CD4-positive, CD25-positive, alpha-beta regulatory T cell (primary cell): ENCODE data around the gene SKAP2. TPM values are rescaled to one million over a fixed set of nuclear protein-coding genes. Genes with fewer than 3 reads are reported as not detected.

Source experiments
- ATAC-seq, 2 donors: fragments of 150-1000 bp; cut with Tn5 transposase; one replicate each; pipeline ENCODE4 v1.10.0; 2021; ENCODE audit warnings: low read depth in 2 of 2, moderate number of reproducible peaks in 2 of 2, moderate library complexity in 1 of 2
- DNase-seq, 3 donors: peaks; one replicate each; pipeline versions ENCODE4 v3.0.0 to v3.0.0-alpha.2; 2012 to 2022; ENCODE audit warnings: mixed read lengths in 1 of 3
- H3K27ac ChIP-seq: one replicate; pipeline ENCODE4 v1.7.0; 2013; ENCODE audit warnings: mild to moderate bottlenecking, low read length; ENCODE audit not compliant: insufficient read depth, poor library complexity, severe bottlenecking
- H3K27me3 ChIP-seq: one replicate; pipeline ENCODE4 v1.7.0; 2013; ENCODE audit warnings: low read length; ENCODE audit not compliant: control insufficient read depth, insufficient read depth
- H3K36me3 ChIP-seq: one replicate; pipeline ENCODE4 v1.7.0; 2013; ENCODE audit warnings: mild to moderate bottlenecking, low read length, moderate library complexity; ENCODE audit not compliant: control insufficient read depth, insufficient read depth
- H3K4me1 ChIP-seq: 2 replicates; pipeline ENCODE4 v1.7.0; 2013; ENCODE audit warnings: mild to moderate bottlenecking, low read length; ENCODE audit not compliant: insufficient read depth, control insufficient read depth, poor library complexity, severe bottlenecking
- H3K4me3 ChIP-seq: one replicate; pipeline ENCODE4 v1.7.0; 2013; ENCODE audit warnings: low read depth, mild to moderate bottlenecking, low read length, moderate library complexity
- H3K9me3 ChIP-seq, 2 experiments: 1 replicate in 1 of 2; 2 replicates in 1 of 2; pipeline ENCODE4 v1.7.0; 2013; ENCODE audit warnings: low read length in 2 of 2, mild to moderate bottlenecking in 1 of 2, moderate library complexity in 1 of 2; ENCODE audit not compliant: control insufficient read depth in 2 of 2
- H3K27ac Mint-ChIP-seq, 3 donors: one replicate each; pipeline ENCODE4 v1.8.0; 2020 to 2022; ENCODE audit warnings: mild to moderate bottlenecking in 3 of 3, mixed read lengths in 3 of 3, moderate library complexity in 2 of 3
- H3K27me3 Mint-ChIP-seq: one replicate; pipeline ENCODE4 v1.8.0; 2022; ENCODE audit warnings: mild to moderate bottlenecking, mixed read lengths
- H3K36me3 Mint-ChIP-seq: one replicate; pipeline ENCODE4 v1.8.0; 2020; ENCODE audit warnings: mixed read lengths
- H3K4me1 Mint-ChIP-seq, 4 donors: one replicate each; pipeline ENCODE4 v1.8.0; 2020 to 2022; ENCODE audit warnings: mixed read lengths in 4 of 4, mild to moderate bottlenecking in 1 of 4
- H3K4me3 Mint-ChIP-seq, 4 donors: one replicate each; pipeline ENCODE4 v1.8.0; 2020 to 2022; ENCODE audit warnings: mild to moderate bottlenecking in 4 of 4, mixed read lengths in 4 of 4, moderate library complexity in 3 of 4
- H3K9me3 Mint-ChIP-seq, 7 donors: one replicate each; pipeline ENCODE4 v1.8.0; 2020 to 2022; ENCODE audit warnings: mixed read lengths in 7 of 7, mild to moderate bottlenecking in 3 of 7, moderate library complexity in 2 of 7
- polyA plus RNA-seq, 4 donors: library from polyadenylated mRNA; unstranded; fragments of 300-500 nt; fragmentation: Illumina TruSeq; gene quantifications; one replicate each; pipeline ENCODE4 v1.2.3, GENCODE V29; 2021
- total RNA-seq: library from RNA; stranded (reverse); gene quantifications from one replicate; pipeline ENCODE4 v1.2.3, GENCODE V29; 2022

SKAP2 gene
- total and polyA plus RNA-seq, 5 donors from 2014 or later = 20.6 to 47.2 (median 28.8) TPM

- DNase-seq (no peak), ATAC-seq (no peak)
- Histone ChIP-seq H3K27me3 (no peaks in the 10 kb centered on the region), H3K9me3 (no peaks in the 10 kb centered on the region), H3K27ac (no peak overlapping the region), H3K36me3 (no peaks in the 10 kb centered on the region), H3K4me3 (no peak overlapping the region), H3K4me1 (no peaks in the 10 kb centered on the region)
- Mint-ChIP-seq H3K4me3 (no peak overlapping the region), H3K27ac (no peak overlapping the region), H3K9me3 (peaks cover 0 to 3% (median 0%) of the 10 kb centered on the region in 7 donors), H3K27me3 (peaks cover 4% of the 10 kb centered on the region), H3K4me1 (peaks cover 0 to 6% (median 0%) of the 10 kb centered on the region in 4 donors), H3K36me3 (no peaks in the 10 kb centered on the region)
These were observed 237.7 kb downstream of the SKAP2 start for GRCh38 chr7:26626687-26627086.

GRCh38 chr7:26626156-26626555 is 238.2 kb downstream of the SKAP2 start:
- Histone ChIP-seq H3K4me3 (no peak overlapping the region), H3K27me3 (no peaks in the 10 kb centered on the region), H3K9me3 (no peaks in the 10 kb centered on the region), H3K4me1 (no peaks in the 10 kb centered on the region), H3K27ac (no peak overlapping the region), H3K36me3 (no peaks in the 10 kb centered on the region)
- Mint-ChIP-seq H3K27ac (no peak overlapping the region), H3K27me3 (peaks cover under 1% of the 10 kb centered on the region), H3K36me3 (no peaks in the 10 kb centered on the region), H3K4me1 (peaks cover 0 to under 1% (median 0%) of the 10 kb centered on the region in 4 donors), H3K4me3 (no peak overlapping the region), H3K9me3 (no peaks in the 10 kb centered on the region)
- no peak for DNase-seq
- no peak for ATAC-seq

- H3K27me3 Mint-ChIP-seq = no peaks in the 10 kb centered on the region
- no peak for DNase-seq
These were observed 239.1 kb downstream of the SKAP2 start for GRCh38 chr7:26625286-26625685.

GRCh38 chr7:26624839-26625238 is 239.6 kb downstream of the SKAP2 start:
- Histone ChIP-seq H3K4me3 (no peak overlapping the region), H3K36me3 (no peaks in the 10 kb centered on the region), H3K27me3 (no peaks in the 10 kb centered on the region), H3K9me3 (no peaks in the 10 kb centered on the region), H3K27ac (no peak overlapping the region), H3K4me1 (no peaks in the 10 kb centered on the region)
- Mint-ChIP-seq H3K9me3 (peaks cover 0 to 2% (median 0%) of the 10 kb centered on the region in 7 donors), H3K4me1 (no peaks in the 10 kb centered on the region), H3K4me3 (no peak overlapping the region), H3K27ac (no peak overlapping the region), H3K36me3 (no peaks in the 10 kb centered on the region), H3K27me3 (no peaks in the 10 kb centered on the region)
- ATAC-seq = no peak
- no peak for DNase-seq

More at GRCh38 chr7:26625286-26625685, 239.1 kb downstream of the SKAP2 start:
- Histone ChIP-seq H3K4me3 (no peak overlapping the region), H3K27ac (no peak overlapping the region), H3K4me1 (no peaks in the 10 kb centered on the region), H3K9me3 (no peaks in the 10 kb centered on the region), H3K36me3 (no peaks in the 10 kb centered on the region), H3K27me3 (no peaks in the 10 kb centered on the region)
- no peak overlapping the region for H3K4me3 Mint-ChIP-seq
- H3K27ac Mint-ChIP-seq = no peak overlapping the region
- no peak for ATAC-seq
- no peaks in the 10 kb centered on the region for H3K36me3 Mint-ChIP-seq
- no peaks in the 10 kb centered on the region for H3K9me3 Mint-ChIP-seq
- no peaks in the 10 kb centered on the region for H3K4me1 Mint-ChIP-seq

GRCh38 chr7:26624431-26624830 is 240.0 kb downstream of the SKAP2 start:
- Histone ChIP-seq H3K27ac (no peak overlapping the region), H3K36me3 (no peaks in the 10 kb centered on the region), H3K4me1 (no peaks in the 10 kb centered on the region), H3K9me3 (no peaks in the 10 kb centered on the region), H3K27me3 (no peaks in the 10 kb centered on the region), H3K4me3 (no peak overlapping the region)
- DNase-seq (no peak), ATAC-seq (no peak)
- Mint-ChIP-seq H3K27ac (no peak overlapping the region), H3K27me3 (no peaks in the 10 kb centered on the region), H3K4me1 (no peaks in the 10 kb centered on the region), H3K4me3 (no peak overlapping the region), H3K36me3 (no peaks in the 10 kb centered on the region), H3K9me3 (peaks cover 0 to 2% (median 0%) of the 10 kb centered on the region in 7 donors)

- Histone ChIP-seq H3K4me1 (no peaks in the 10 kb centered on the region), H3K27ac (no peak overlapping the region), H3K36me3 (no peaks in the 10 kb centered on the region), H3K4me3 (no peak overlapping the region), H3K9me3 (no peaks in the 10 kb centered on the region), H3K27me3 (no peaks in the 10 kb centered on the region)
- Mint-ChIP-seq H3K27me3 (no peaks in the 10 kb centered on the region), H3K36me3 (no peaks in the 10 kb centered on the region), H3K27ac (no peak overlapping the region), H3K4me1 (no peaks in the 10 kb centered on the region), H3K9me3 (peaks cover 0 to 2% (median 0%) of the 10 kb centered on the region in 7 donors), H3K4me3 (no peak overlapping the region)
- DNase-seq = no peak
- ATAC-seq = no peak
These were observed 244.0 kb downstream of the SKAP2 start for GRCh38 chr7:26620352-26620751.

GRCh38 chr7:26619348-26619984 is 244.9 kb downstream of the SKAP2 start:
- peaks cover 0 to 2% (median 0%) of the 10 kb centered on the region in 7 donors for H3K9me3 Mint-ChIP-seq
- no peaks in the 10 kb centered on the region for H3K36me3 Mint-ChIP-seq
- no peak overlapping the region for H3K4me3 ChIP-seq
- H3K27ac Mint-ChIP-seq = no peak overlapping the region
- H3K27me3 ChIP-seq = no peaks in the 10 kb centered on the region
- no peaks in the 10 kb centered on the region for H3K27me3 Mint-ChIP-seq
- DNase-seq (no peak), ATAC-seq (no peak)
- no peak overlapping the region for H3K4me3 Mint-ChIP-seq
- H3K4me1 ChIP-seq = no peaks in the 10 kb centered on the region
- H3K4me1 Mint-ChIP-seq = no peaks in the 10 kb centered on the region
- H3K9me3 ChIP-seq = no peaks in the 10 kb centered on the region
- no peak overlapping the region for H3K27ac ChIP-seq
- no peaks in the 10 kb centered on the region for H3K36me3 ChIP-seq

GRCh38 chr7:26618898-26619297 is 245.5 kb downstream of the SKAP2 start:
- no peaks in the 10 kb centered on the region for H3K27me3 ChIP-seq
- Mint-ChIP-seq H3K27ac (no peak overlapping the region), H3K4me3 (no peak overlapping the region), H3K4me1 (no peaks in the 10 kb centered on the region), H3K27me3 (no peaks in the 10 kb centered on the region), H3K9me3 (peaks cover 0 to 2% (median 0%) of the 10 kb centered on the region in 7 donors), H3K36me3 (no peaks in the 10 kb centered on the region)
- H3K36me3 ChIP-seq = no peaks in the 10 kb centered on the region
- no peaks in the 10 kb centered on the region for H3K4me1 ChIP-seq
- no peak for DNase-seq
- ATAC-seq = no peak
- no peak overlapping the region for H3K27ac ChIP-seq
- H3K9me3 ChIP-seq = no peaks in the 10 kb centered on the region
- H3K4me3 ChIP-seq = no peak overlapping the region
